Measurements from ENCODE around the gene OR2M7. TPM values are rescaled to one million over a fixed set of nuclear protein-coding genes. Genes with fewer than 3 reads are reported as not detected.

Gene OR2M7
- total RNA-seq, 1 donor, result not detected

DNA sequence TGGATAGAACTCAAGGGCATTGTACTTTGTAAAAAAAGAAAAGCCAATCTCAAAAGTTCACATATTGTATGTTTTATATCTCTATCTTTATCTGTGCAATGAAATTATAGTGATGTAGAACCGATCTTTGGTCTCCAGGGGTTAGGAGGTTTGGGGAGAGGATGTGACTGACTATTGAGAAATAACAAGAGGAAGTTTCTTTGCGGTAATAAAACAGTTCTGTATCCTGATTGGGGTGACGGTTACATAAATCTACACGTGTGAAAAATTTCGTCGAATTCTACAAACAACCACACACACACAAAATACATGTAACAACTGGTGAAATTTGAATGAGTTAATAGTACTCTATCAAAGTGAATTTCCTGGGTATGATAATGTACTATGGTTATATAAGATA is 36.0 kb downstream of the OR2M7 start:
- H4K20me1 ChIP-seq (ENCODE audit: insufficient read depth, low read length), result no peaks in the 10 kb centered on the region
- no peaks in the 10 kb centered on the region for H3K36me3 ChIP-seq (ENCODE audit: insufficient read depth, low read length)
- no peak overlapping the region for H3K4me3 ChIP-seq (ENCODE audit: insufficient read depth, low read length)
- DNase-seq (ENCODE audit: insufficient read length, low spot score, missing footprints), result no peak
- H3K4me2 ChIP-seq (ENCODE audit: insufficient read depth, low read length), result no peak overlapping the region
- H3K27me3 ChIP-seq (ENCODE audit: insufficient read depth, low read length), result no peaks in the 10 kb centered on the region
- TF ChIP-seq, protein P1, sequence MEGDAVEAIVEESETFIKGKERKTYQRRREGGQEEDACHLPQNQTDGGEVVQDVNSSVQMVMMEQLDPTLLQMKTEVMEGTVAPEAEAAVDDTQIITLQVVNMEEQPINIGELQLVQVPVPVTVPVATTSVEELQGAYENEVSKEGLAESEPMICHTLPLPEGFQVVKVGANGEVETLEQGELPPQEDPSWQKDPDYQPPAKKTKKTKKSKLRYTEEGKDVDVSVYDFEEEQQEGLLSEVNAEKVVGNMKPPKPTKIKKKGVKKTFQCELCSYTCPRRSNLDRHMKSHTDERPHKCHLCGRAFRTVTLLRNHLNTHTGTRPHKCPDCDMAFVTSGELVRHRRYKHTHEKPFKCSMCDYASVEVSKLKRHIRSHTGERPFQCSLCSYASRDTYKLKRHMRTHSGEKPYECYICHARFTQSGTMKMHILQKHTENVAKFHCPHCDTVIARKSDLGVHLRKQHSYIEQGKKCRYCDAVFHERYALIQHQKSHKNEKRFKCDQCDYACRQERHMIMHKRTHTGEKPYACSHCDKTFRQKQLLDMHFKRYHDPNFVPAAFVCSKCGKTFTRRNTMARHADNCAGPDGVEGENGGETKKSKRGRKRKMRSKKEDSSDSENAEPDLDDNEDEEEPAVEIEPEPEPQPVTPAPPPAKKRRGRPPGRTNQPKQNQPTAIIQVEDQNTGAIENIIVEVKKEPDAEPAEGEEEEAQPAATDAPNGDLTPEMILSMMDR (IDR thresholded peaks at IDR 0.05; ENCODE audit: extremely low read depth, low read depth, low read length), result no peak
- H3K27ac ChIP-seq (ENCODE audit: low read depth, low read length), result no peak overlapping the region
- no peak overlapping the region for H2AFZ ChIP-seq (ENCODE audit: low read length)
- no peaks in the 10 kb centered on the region for H3K9me3 ChIP-seq (ENCODE audit: low read depth, low read length)
- H3K4me1 ChIP-seq (ENCODE audit: insufficient read depth, low read length), result no peaks in the 10 kb centered on the region
- no peaks in the 10 kb centered on the region for H3K79me2 ChIP-seq (ENCODE audit: insufficient read depth, low read length)

DNA sequence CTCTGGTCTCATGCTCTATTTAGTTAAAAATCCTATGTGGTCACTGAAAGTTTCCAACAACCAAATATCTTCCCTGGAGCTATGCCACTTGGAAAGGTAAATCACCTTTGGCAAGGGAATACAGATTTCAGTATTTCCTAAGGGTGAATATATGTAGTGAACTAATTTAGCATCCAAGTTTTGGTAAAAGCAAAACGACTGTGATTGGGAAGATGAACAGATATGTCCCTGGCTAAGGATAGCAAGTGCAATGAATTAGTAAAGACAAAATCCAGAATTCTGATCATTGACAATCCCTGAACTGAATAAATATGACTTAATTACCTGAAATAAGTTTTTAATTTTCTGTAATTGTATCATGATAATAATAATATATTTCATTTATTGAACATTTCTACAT is 46.5 kb downstream of the OR2M7 start, which contains the start of gene OR2T33:
OR2T33 (minus strand) TSS at position 101 of the 400 bp plus-strand sequence. CDS start 4,162 bp downstream, outside the sequence.
- TF ChIP-seq, protein P1 (IDR thresholded peaks at IDR 0.05; ENCODE audit: extremely low read depth, low read depth, low read length), result no peak
- H3K36me3 ChIP-seq (ENCODE audit: insufficient read depth, low read length), result no peaks in the 10 kb centered on the region
- H3K9me3 ChIP-seq (ENCODE audit: low read depth, low read length), result peaks cover 2% of the 10 kb centered on the region
- H4K20me1 ChIP-seq (ENCODE audit: insufficient read depth, low read length), result no peaks in the 10 kb centered on the region
- no peak within 1 kb of the TSS for H2AFZ ChIP-seq (ENCODE audit: low read length)
- no peak within 1 kb of the TSS for H3K4me3 ChIP-seq (ENCODE audit: insufficient read depth, low read length)
- no peaks in the 10 kb centered on the region for H3K4me1 ChIP-seq (ENCODE audit: insufficient read depth, low read length)
- no peak within 1 kb of the TSS for H3K4me2 ChIP-seq (ENCODE audit: insufficient read depth, low read length)
- no peaks in the 10 kb centered on the region for H3K27me3 ChIP-seq (ENCODE audit: insufficient read depth, low read length)
- no peaks in the 10 kb centered on the region for H3K79me2 ChIP-seq (ENCODE audit: insufficient read depth, low read length)
- DNase-seq (ENCODE audit: insufficient read length, low spot score, missing footprints), result no peak
- no peak within 1 kb of the TSS for H3K27ac ChIP-seq (ENCODE audit: low read depth, low read length)

Other genes starting within 250 kb of the OR2M7 start
- gene OR2L13, start 229.4 kb downstream of the OR2M7 start, total RNA-seq, result under 0.01 TPM in 1 of 2 replicates, not detected in the other
- gene OR2M5, start 179.4 kb downstream of the OR2M7 start, total RNA-seq, result not detected in 2 replicates
- gene OR2M2, start 149.7 kb downstream of the OR2M7 start, total RNA-seq, result not detected in 2 replicates
- not detected in 2 replicates for gene OR2M3, start 127.3 kb downstream of the OR2M7 start, total RNA-seq
- not detected in 2 replicates for gene OR2M4, start 93.2 kb downstream of the OR2M7 start, total RNA-seq
- gene OR2T33, start 46.6 kb downstream of the OR2M7 start, total RNA-seq, result not detected in 2 replicates
- not detected in 2 replicates for gene OR2T12, start 21.1 kb downstream of the OR2M7 start, total RNA-seq
- not detected in 2 replicates for gene OR14C36, start 24.2 kb upstream of the OR2M7 start, total RNA-seq
- gene OR2T4, start 37.1 kb upstream of the OR2M7 start, total RNA-seq, result not detected in 2 replicates
- gene OR2T6, start 51.2 kb upstream of the OR2M7 start, total RNA-seq, result not detected in 2 replicates
- not detected in 2 replicates for gene OR2T1, start 78.5 kb upstream of the OR2M7 start, total RNA-seq
- not detected in 2 replicates for gene OR2T2, start 121.1 kb upstream of the OR2M7 start, total RNA-seq
- gene OR2T3, start 148.8 kb upstream of the OR2M7 start, total RNA-seq, result not detected in 2 replicates
- gene OR2T5, start 164.0 kb upstream of the OR2M7 start, total RNA-seq, result not detected in 2 replicates
- not detected in 2 replicates for gene OR2G6, start 183.5 kb upstream of the OR2M7 start, total RNA-seq
- not detected in 2 replicates for gene OR2T29, start 238.2 kb upstream of the OR2M7 start, total RNA-seq